IMR-90 (cell line): ENCODE results near the gene KCNK6. TPM values are rescaled to one million over a fixed set of nuclear protein-coding genes. Genes with fewer than 3 reads are reported as not detected.
A peak's percentile ranks its signal among the peaks of the same experiment; 100 is the strongest.

Source experiments
- ATAC-seq: fragments of 200-7000 bp; cut with Tn5 transposase; 2 replicates; pipeline ENCODE4 v1.9.1; 2020; ENCODE audit warnings: low read depth, mild to moderate bottlenecking, moderate library complexity
- BruUV-seq: library from RNA; stranded (reverse); fragments of 400-500 nt; replicated peaks from 2 replicates; lab custom pipeline; 2021; lab: Mats Ljungman, UMichigan
- CTCF ChIA-PET: fragments of 300-600 bp; formaldehyde crosslinking; extraction: SDS; loops from one replicate; lab custom pipeline; 2021; ENCODE audit warnings: antibody characterized with exemption; lab: Yijun Ruan, JAX
- POLR2A ChIA-PET: fragments of 300-600 bp; sonication (Branson Sonifier 250); formaldehyde crosslinking; loops from one replicate; lab custom pipeline; 2022; ENCODE audit warnings: antibody characterized with exemption; ENCODE audit not compliant: unreplicated experiment; lab: Charles Lee
- DNase-seq: peaks from one replicate; pipeline ENCODE4 v3.0.0; 2013
- H2AFZ ChIP-seq: replicated peaks from 2 replicates; pipeline ENCODE3; 2013; ENCODE audit warnings: low read length, mild to moderate bottlenecking; ENCODE audit not compliant: poor library complexity
- H2AK5ac ChIP-seq: 2 replicates; pipeline ENCODE4 v1.6.1; 2013; ENCODE audit warnings: low read depth, low read length, inconsistent platforms
- H2AK9ac ChIP-seq: replicated peaks from 2 replicates; pipeline ENCODE3; 2013; ENCODE audit warnings: mild to moderate bottlenecking, low read depth, low read length, moderate library complexity; ENCODE audit not compliant: poor library complexity
- H2BK120ac ChIP-seq: 2 replicates; pipeline ENCODE4 v1.6.1; 2013; ENCODE audit warnings: low read depth, low read length, inconsistent platforms
- H2BK15ac ChIP-seq: 3 replicates; pipeline ENCODE4 v1.6.1; 2013; ENCODE audit warnings: low read depth, low read length, inconsistent platforms
- H2BK20ac ChIP-seq: 2 replicates; pipeline ENCODE4 v1.6.1; 2013; ENCODE audit warnings: low read depth, mild to moderate bottlenecking, inconsistent platforms, low read length, moderate library complexity
- H2BK5ac ChIP-seq: 2 replicates; pipeline ENCODE4 v1.6.1; 2013; ENCODE audit warnings: mild to moderate bottlenecking, low read depth, low read length, inconsistent platforms; ENCODE audit not compliant: poor library complexity, severe bottlenecking
- H3K14ac ChIP-seq: replicated peaks from 2 replicates; pipeline ENCODE4 v1.6.1; 2013; ENCODE audit warnings: low read depth, low read length, inconsistent platforms
- H3K18ac ChIP-seq: 2 replicates; pipeline ENCODE4 v1.6.1; 2013; ENCODE audit warnings: low read depth, low read length, control low read depth
- H3K23ac ChIP-seq: 2 replicates; pipeline ENCODE4 v1.6.1; 2013; ENCODE audit warnings: low read depth, low read length, inconsistent platforms
- H3K27ac ChIP-seq: 2 replicates; pipeline ENCODE4 v1.5.1; 2013; ENCODE audit warnings: mild to moderate bottlenecking, control low read depth, low read length; ENCODE audit not compliant: insufficient read depth
- H3K27me3 ChIP-seq: 2 replicates; pipeline ENCODE4 v1.6.1; 2013; ENCODE audit warnings: low read length; ENCODE audit not compliant: control insufficient read depth, insufficient read depth
- H3K36me3 ChIP-seq: 2 replicates; pipeline ENCODE4 v1.6.1; 2013; ENCODE audit warnings: low read length, mixed read lengths; ENCODE audit not compliant: control insufficient read depth, insufficient read depth
- H3K4ac ChIP-seq: 2 replicates; pipeline ENCODE4 v1.6.1; 2013; ENCODE audit warnings: low read depth, low read length, inconsistent platforms
- H3K4me1 ChIP-seq: 2 replicates; pipeline ENCODE4 v1.6.1; 2013; ENCODE audit warnings: low read length, mixed read lengths; ENCODE audit not compliant: control insufficient read depth, insufficient read depth
- H3K4me2 ChIP-seq: 2 replicates; pipeline ENCODE4 v1.6.1; 2013; ENCODE audit warnings: low read depth, mild to moderate bottlenecking, control low read depth, low read length, moderate library complexity
- H3K4me3 ChIP-seq: 2 replicates; pipeline ENCODE4 v1.5.1; 2013; ENCODE audit warnings: low read depth, mild to moderate bottlenecking, control low read depth, low read length, moderate library complexity; ENCODE audit not compliant: insufficient read depth
- H3K56ac ChIP-seq: 2 replicates; pipeline ENCODE4 v1.6.1; 2013; ENCODE audit warnings: low read length, inconsistent platforms; ENCODE audit not compliant: insufficient read depth; ENCODE audit errors: extremely low read depth
- H3K79me1 ChIP-seq, 2 experiments: 2 replicates each; pipeline ENCODE4 v1.6.1; 2013; ENCODE audit warnings: low read length in 2 of 2, inconsistent platforms in 1 of 2, low read depth in 1 of 2
- H3K9ac ChIP-seq: 2 replicates; pipeline ENCODE4 v1.6.1; 2013; ENCODE audit warnings: low read depth, low read length, control low read depth
- H3K9me1 ChIP-seq: 2 replicates; pipeline ENCODE4 v1.6.1; 2013; ENCODE audit warnings: low read length, inconsistent platforms; ENCODE audit not compliant: insufficient read depth
- H3K9me3 ChIP-seq: 2 replicates; pipeline ENCODE4 v1.6.1; 2013; ENCODE audit warnings: low read length; ENCODE audit not compliant: control insufficient read depth, insufficient read depth
- H4K20me1 ChIP-seq: 2 replicates; pipeline ENCODE4 v1.6.1; 2013; ENCODE audit warnings: low read length, inconsistent platforms; ENCODE audit not compliant: insufficient read depth
- H4K5ac ChIP-seq: 2 replicates; pipeline ENCODE4 v1.6.1; 2013; ENCODE audit warnings: mild to moderate bottlenecking, low read depth, low read length, control low read depth
- H4K8ac ChIP-seq, 2 experiments: 2 replicates each; pipeline ENCODE4 v1.6.1; 2013; ENCODE audit warnings: low read depth in 2 of 2, low read length in 2 of 2, control low read depth in 1 of 2, inconsistent platforms in 1 of 2
- H4K91ac ChIP-seq: 2 replicates; pipeline ENCODE4 v1.6.1; 2013; ENCODE audit warnings: low read depth, low read length, inconsistent platforms; ENCODE audit not compliant: insufficient read depth
- BHLHE40 ChIP-seq: fragments of 150-350 bp; IDR thresholded peaks from 2 replicates; pipeline ENCODE4 v1.6.1; 2016; ENCODE audit warnings: mild to moderate bottlenecking, low read depth, low read length
- CEBPB ChIP-seq: IDR thresholded peaks from 2 replicates; pipeline ENCODE4 v1.6.1; 2012; ENCODE audit warnings: low read depth, low read length, improper control_type of control experiment
- CHD1 ChIP-seq: IDR thresholded peaks from 2 replicates; pipeline ENCODE4 v1.6.1; 2012; ENCODE audit warnings: low read depth, low read length, improper control_type of control experiment
- CTCF ChIP-seq: conservative IDR thresholded peaks from 2 replicates; pipeline ENCODE4 v1.5.1; 2012; ENCODE audit warnings: mild to moderate bottlenecking, low read depth, low read length, improper control_type of control experiment
- ELK1 ChIP-seq: fragments of 150-350 bp; IDR thresholded peaks from 2 replicates; pipeline ENCODE4 v1.6.1; 2016; ENCODE audit warnings: low read depth, mild to moderate bottlenecking, low read length, moderate library complexity, borderline replicate concordance
- FOS ChIP-seq: fragments of 150-350 bp; IDR thresholded peaks from 2 replicates; pipeline ENCODE4 v1.6.1; 2016; ENCODE audit warnings: low read depth, low read length
- MAFK ChIP-seq: IDR thresholded peaks from 2 replicates; pipeline ENCODE4 v1.6.1; 2012; ENCODE audit warnings: low read depth, low read length, improper control_type of control experiment
- MAZ ChIP-seq: IDR thresholded peaks from 2 replicates; pipeline ENCODE4 v1.6.1; 2012; ENCODE audit warnings: low read depth, mild to moderate bottlenecking, low read length, improper control_type of control experiment, moderate library complexity, borderline replicate concordance
- MXI1 ChIP-seq: IDR thresholded peaks from 2 replicates; pipeline ENCODE4 v1.6.1; 2012; ENCODE audit warnings: low read depth, mild to moderate bottlenecking, low read length, moderate library complexity, borderline replicate concordance
- NFE2L2 ChIP-seq: fragments of 150-350 bp; IDR thresholded peaks from 2 replicates; pipeline ENCODE4 v1.6.1; 2016; ENCODE audit warnings: low read depth, mild to moderate bottlenecking, low read length
- POLR2A ChIP-seq: IDR thresholded peaks from 2 replicates; pipeline ENCODE4 v1.6.1; 2012; ENCODE audit warnings: mild to moderate bottlenecking, low read depth, low read length
- RAD21 ChIP-seq: IDR thresholded peaks from 2 replicates; pipeline ENCODE4 v1.6.1; 2012; ENCODE audit warnings: low read length, improper control_type of control experiment
- RCOR1 ChIP-seq: IDR thresholded peaks from 2 replicates; pipeline ENCODE4 v1.6.1; 2012; ENCODE audit warnings: mild to moderate bottlenecking, low read length, improper control_type of control experiment; ENCODE audit not compliant: insufficient replicate concordance
- RFX5 ChIP-seq: IDR thresholded peaks from 2 replicates; pipeline ENCODE4 v1.8.0; 2012; ENCODE audit warnings: low read depth, mild to moderate bottlenecking, low read length, moderate library complexity
- SMC3 ChIP-seq: fragments of 150-350 bp; IDR thresholded peaks from 2 replicates; pipeline ENCODE4 v1.6.1; 2016; ENCODE audit warnings: low read depth, mild to moderate bottlenecking, antibody characterized with exemption, low read length, moderate library complexity
- USF2 ChIP-seq: fragments of 150-350 bp; IDR thresholded peaks from 2 replicates; pipeline ENCODE4 v1.6.1; 2017; ENCODE audit warnings: mild to moderate bottlenecking, antibody characterized with exemption, low read length, low read depth
- WGBS, 2 experiments: methylation state at CpG; one replicate each; pipeline versions ENCODE4 v1.1.5 to v1.1.7; 2013; ENCODE audit warnings: missing lambda C conversion rate in 2 of 2; ENCODE audit not compliant: insufficient read length in 1 of 2; ENCODE audit errors: extremely low coverage in 2 of 2; 5-methylcytosine and 5-hydroxymethylcytosine counted together
- dilution Hi-C: fragments of 300-500 bp; cut with HindIII; formaldehyde crosslinking; loops from one replicate; pipeline ENCODE4 v1.14.3; 2018; ENCODE audit warnings: low sequenced_read_pairs; ENCODE audit not compliant: unreplicated experiment
- in situ Hi-C: fragments of 300-500 bp; cut with MboI; formaldehyde crosslinking; loops from 3 replicates; pipeline ENCODE4 v1.14.3; 2019; ENCODE audit warnings: low sequenced_read_pairs, inconsistent platforms, mixed read lengths
- intact Hi-C: fragments of 100-400 bp; cut with micrococcal nuclease; formaldehyde crosslinking; loops from 2 replicates; pipeline ENCODE4 v1.10.0; 2022
- polyA plus RNA-seq, 3 experiments: library from polyadenylated mRNA; depleted of rRNA; stranded (reverse); fragments of >200 nt; gene quantifications; 2 replicates each; pipeline ENCODE4 v1.2.3, GENCODE V29; 2012; ENCODE audit warnings: low replicate concordance in 1 of 3
- total RNA-seq: library from RNA; depleted of rRNA; stranded (reverse); fragments of >200 nt; gene quantifications from 2 replicates; pipeline ENCODE4 v1.2.3, GENCODE V29; 2012

KCNK6 gene
- total and polyA plus RNA-seq, 2 of the 4 experiments (the other 2 are of a cell fraction): 2.7 to 4.5 TPM

- Histone ChIP-seq H3K4me3 (no peak overlapping the region), H3K4me2 (no peak overlapping the region), H3K14ac (no peak overlapping the region), H2BK20ac (no peak overlapping the region), H3K23ac (no peak overlapping the region), H3K4me1 (peaks cover 7% of the 10 kb centered on the region), H2AFZ (peak overlapping the region; percentile 41), H3K4ac (no peak overlapping the region), H3K36me3 (peaks cover 29% of the 10 kb centered on the region), H2BK5ac (no peak overlapping the region), H2AK5ac (0 out of 2 replicates have a peak overlapping the region, but pooled peaks have one; percentile 28), H4K91ac (no peak overlapping the region), H2BK120ac (no peak overlapping the region), H3K9ac (no peak overlapping the region), H3K18ac (no peak overlapping the region), H3K27ac (no peak overlapping the region), H3K9me1 (peaks cover 3% of the 10 kb centered on the region), H2AK9ac (peak overlapping the region; percentile 52), H3K56ac (no peak overlapping the region), H4K5ac (no peak overlapping the region), H3K27me3 (no peaks in the 10 kb centered on the region), H4K8ac (no peak overlapping the region), H4K20me1 (peaks cover 5% of the 10 kb centered on the region), H3K9me3 (no peaks in the 10 kb centered on the region), H3K79me1 (peaks cover 0 to 5% of the 10 kb centered on the region in 2 experiments; a peak in 1 of 4 replicates), H2BK15ac (no peak overlapping the region)
- ChIA-PET POLR2A (interaction anchor here (0.6 kb wide), 1 partner anchor 11 kb away, joined by 3 read pairs; the partner anchor contains the start of gene YIF1B), CTCF (no interaction called here)
- dilution Hi-C loops: no loop called here
- ATAC-seq (no peak), DNase-seq (no peak)
- BruUV-seq: no TSS peak
- intact Hi-C loops: no loop called here
- 72% methylated on average over 9 of the region's 27 CpGs; no CpG with 5 or more reads in 1 of the 2 experiments for WGBS, 2 experiments
- in situ Hi-C loops: no loop called here
- TF ChIP-seq RFX5 (no peak), NFE2L2 (no peak), RAD21 (no peak), MAZ (no peak), ELK1 (no peak), MAFK (no peak), CHD1 (no peak), CTCF (no peak), CEBPB (no peak), FOS (no peak), POLR2A (no peak), BHLHE40 (no peak), MXI1 (no peak), SMC3 (no peak), RCOR1 (no peak), USF2 (no peak)
Measured at GRCh38 chr19:38304352-38304865, 15.2 kb upstream of the KCNK6 start.
